Ectodermal cell (in vitro differentiated cells): Measurements from ENCODE around the gene ATL1.
"Not testable (repeated sequence)": the region's sequence is repeated elsewhere in the genome, so short reads cannot be mapped to it uniquely, and the experiment has no call there.

ENCODE experiments used
- H3K27ac ChIP-seq: 2 replicates; pipeline ENCODE4 v1.7.0; 2013; ENCODE audit warnings: mild to moderate bottlenecking, low read depth, low read length; ENCODE audit not compliant: insufficient read depth, poor library complexity, severe bottlenecking
- H3K27me3 ChIP-seq: 2 replicates; pipeline ENCODE4 v1.7.0; 2013; ENCODE audit warnings: mild to moderate bottlenecking, low read length; ENCODE audit not compliant: insufficient read depth, control insufficient read depth, poor library complexity, severe bottlenecking
- H3K36me3 ChIP-seq: one replicate; pipeline ENCODE4 v1.7.0; 2013; ENCODE audit warnings: low read length; ENCODE audit not compliant: control insufficient read depth, insufficient read depth
- H3K4me1 ChIP-seq: one replicate; pipeline ENCODE4 v1.7.0; 2013; ENCODE audit warnings: low read length; ENCODE audit not compliant: control insufficient read depth, insufficient read depth
- H3K4me3 ChIP-seq: 2 replicates; pipeline ENCODE4 v1.7.0; 2013; ENCODE audit warnings: low read depth, low read length, control low read depth; ENCODE audit not compliant: insufficient read depth
- H3K9me3 ChIP-seq: 2 replicates; pipeline ENCODE4 v1.7.0; 2013; ENCODE audit warnings: mild to moderate bottlenecking, low read length, moderate library complexity; ENCODE audit not compliant: control insufficient read depth
- WGBS, 2 experiments: methylation state at CpG; one replicate each; pipeline ENCODE4 v1.1.7; 2013; ENCODE audit warnings: missing lambda C conversion rate in 2 of 2; 5-methylcytosine and 5-hydroxymethylcytosine counted together

The ATL1 gene

DNA sequence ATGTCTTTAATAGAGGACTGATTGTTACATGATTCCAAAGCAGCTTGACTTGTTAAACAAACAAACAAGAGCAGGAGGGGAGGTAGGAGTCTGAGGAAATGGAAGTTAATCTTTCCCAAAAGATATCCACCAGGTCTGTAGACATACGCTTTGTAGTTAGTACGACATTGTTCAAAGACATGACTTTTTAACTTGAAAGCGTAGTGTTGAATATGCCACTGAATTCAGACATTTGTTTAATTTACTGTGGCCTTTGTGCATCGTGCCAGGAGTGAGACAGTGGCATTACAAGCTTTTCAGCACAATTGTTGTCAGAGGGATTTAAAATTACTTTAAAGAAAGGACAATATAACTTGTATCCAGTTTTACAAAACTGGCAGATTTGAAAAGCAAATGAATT lies 55.1 kb downstream of the ATL1 start:
- no peaks in the 10 kb centered on the region for H3K4me1 ChIP-seq
- WGBS, 2 experiments, result 66 to 70% methylated on average over 4 of the region's 4 CpGs
- no peak overlapping the region for H3K27ac ChIP-seq
- no peaks in the 10 kb centered on the region for H3K27me3 ChIP-seq
- H3K4me3 ChIP-seq, result no peak overlapping the region
- H3K9me3 ChIP-seq, result no peaks in the 10 kb centered on the region
- no peaks in the 10 kb centered on the region for H3K36me3 ChIP-seq

DNA sequence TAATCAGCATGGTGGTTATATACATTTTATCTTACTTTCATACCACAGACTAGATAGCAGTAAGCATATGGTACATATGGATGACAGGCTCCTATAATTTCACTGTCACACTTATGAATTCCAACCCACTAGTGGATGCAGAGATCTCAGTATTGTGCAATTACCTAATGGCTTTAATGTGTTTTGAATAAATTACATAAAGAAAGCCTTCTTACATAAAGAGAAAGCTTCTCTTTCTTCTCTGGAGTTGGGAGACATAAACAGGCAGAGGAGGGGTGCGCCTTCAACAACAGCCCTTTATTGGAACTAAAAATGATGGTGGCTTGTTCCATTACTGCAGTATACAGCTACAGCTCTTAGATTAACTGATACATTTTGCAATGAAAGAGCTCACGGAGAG lies 55.6 kb downstream of the ATL1 start:
- no peak overlapping the region for H3K27ac ChIP-seq
- H3K27me3 ChIP-seq, result no peaks in the 10 kb centered on the region
- WGBS, 2 experiments, result 95 to 96% methylated on average over 2 of the region's 2 CpGs
- no peaks in the 10 kb centered on the region for H3K9me3 ChIP-seq
- H3K4me3 ChIP-seq, result no peak overlapping the region
- no peaks in the 10 kb centered on the region for H3K4me1 ChIP-seq
- H3K36me3 ChIP-seq, result no peaks in the 10 kb centered on the region

GRCh38 chr14:50616275-50616674 lies 56.3 kb downstream of the ATL1 start:
- WGBS, 2 experiments, result 97 to 100% methylated on average over 1 of the region's 2 CpGs

DNA sequence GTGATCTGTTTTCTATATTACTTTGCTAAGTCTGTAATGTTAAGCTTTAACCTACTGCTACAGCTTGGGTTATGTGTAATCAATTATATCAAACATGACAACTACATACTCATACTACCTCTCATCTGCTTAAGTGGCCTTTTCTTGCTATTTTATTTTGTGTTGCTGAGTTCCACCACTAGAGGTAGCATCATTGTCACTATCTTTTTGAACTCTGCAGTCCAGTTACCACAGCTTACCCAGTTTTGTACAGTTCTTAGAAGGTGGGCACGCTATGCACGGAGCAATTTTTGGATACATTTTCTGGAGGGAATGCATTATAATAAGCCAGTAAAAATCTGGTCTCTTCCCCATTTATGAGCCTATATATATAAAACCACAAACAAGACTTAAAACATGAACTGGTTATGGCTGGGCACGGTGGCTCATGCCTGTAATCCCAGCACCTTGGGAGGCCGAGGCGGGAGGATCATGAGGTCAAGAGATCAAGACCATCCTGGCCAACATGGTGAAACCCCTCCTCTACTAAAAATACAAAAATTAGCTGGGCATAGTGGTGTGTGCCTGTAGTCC lies 59.7 kb downstream of the ATL1 start:
- no peaks in the 10 kb centered on the region for H3K27me3 ChIP-seq
- no peaks in the 10 kb centered on the region for H3K36me3 ChIP-seq
- WGBS, 2 experiments, result 92 to 94% methylated on average over 4 to 5 of the region's 5 CpGs
- H3K9me3 ChIP-seq, result no peaks in the 10 kb centered on the region
- H3K4me3 ChIP-seq, result no peak overlapping the region
- no peaks in the 10 kb centered on the region for H3K4me1 ChIP-seq
- H3K27ac ChIP-seq, result no peak overlapping the region

More at GRCh38 chr14:50616275-50616674, 56.3 kb downstream of the ATL1 start:
- H3K4me1 ChIP-seq, result no peaks in the 10 kb centered on the region
- H3K27me3 ChIP-seq, result no peaks in the 10 kb centered on the region
- no peaks in the 10 kb centered on the region for H3K9me3 ChIP-seq
- H3K4me3 ChIP-seq, result no peak overlapping the region
- no peak overlapping the region for H3K27ac ChIP-seq
- no peaks in the 10 kb centered on the region for H3K36me3 ChIP-seq

DNA sequence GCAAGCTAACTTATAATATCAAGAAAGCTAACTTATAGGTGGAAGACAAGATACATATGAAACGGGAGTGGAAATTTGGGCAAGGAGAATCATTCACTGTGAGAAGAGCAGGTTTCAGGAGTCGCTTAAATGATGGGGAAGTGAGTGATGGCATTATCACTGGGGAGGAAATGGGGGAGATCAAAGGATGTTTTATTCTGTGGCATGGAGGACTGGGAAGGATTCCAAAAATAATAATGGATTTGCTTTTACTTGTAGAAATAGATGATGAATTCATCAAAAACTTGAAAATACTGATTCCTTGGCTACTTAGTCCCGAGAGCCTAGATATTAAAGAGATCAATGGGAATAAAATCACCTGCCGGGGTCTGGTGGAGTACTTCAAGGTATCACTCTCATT lies 60.4 kb downstream of the ATL1 start:
- Histone ChIP-seq H3K4me3 (no peak overlapping the region), H3K27ac (no peak overlapping the region), H3K36me3 (no peaks in the 10 kb centered on the region), H3K9me3 (no peaks in the 10 kb centered on the region), H3K4me1 (no peaks in the 10 kb centered on the region), H3K27me3 (no peaks in the 10 kb centered on the region)
- WGBS, 2 experiments, result 96 to 97% methylated on average over 4 of the region's 4 CpGs

- H3K27ac ChIP-seq, result no peak overlapping the region
- H3K27me3 ChIP-seq, result no peaks in the 10 kb centered on the region
- no peak overlapping the region for H3K4me3 ChIP-seq
- H3K36me3 ChIP-seq, result no peaks in the 10 kb centered on the region
- no peaks in the 10 kb centered on the region for H3K4me1 ChIP-seq
- no peaks in the 10 kb centered on the region for H3K9me3 ChIP-seq
- 100% methylated on average over 1 of the region's 1 CpG; no CpG with 5 or more reads in 1 of the 2 experiments for WGBS, 2 experiments
Measured at GRCh38 chr14:50622978-50623377, 63.0 kb downstream of the ATL1 start.

- Histone ChIP-seq H3K4me3 (no peak overlapping the region), H3K27me3 (no peaks in the 10 kb centered on the region), H3K36me3 (no peaks in the 10 kb centered on the region), H3K27ac (no peak overlapping the region), H3K9me3 (no peaks in the 10 kb centered on the region), H3K4me1 (no peaks in the 10 kb centered on the region)
- WGBS, 2 experiments, result 92 to 100% methylated on average over 1 of the region's 1 CpG
Measured at GRCh38 chr14:50624447-50624846, 64.5 kb downstream of the ATL1 start.

DNA sequence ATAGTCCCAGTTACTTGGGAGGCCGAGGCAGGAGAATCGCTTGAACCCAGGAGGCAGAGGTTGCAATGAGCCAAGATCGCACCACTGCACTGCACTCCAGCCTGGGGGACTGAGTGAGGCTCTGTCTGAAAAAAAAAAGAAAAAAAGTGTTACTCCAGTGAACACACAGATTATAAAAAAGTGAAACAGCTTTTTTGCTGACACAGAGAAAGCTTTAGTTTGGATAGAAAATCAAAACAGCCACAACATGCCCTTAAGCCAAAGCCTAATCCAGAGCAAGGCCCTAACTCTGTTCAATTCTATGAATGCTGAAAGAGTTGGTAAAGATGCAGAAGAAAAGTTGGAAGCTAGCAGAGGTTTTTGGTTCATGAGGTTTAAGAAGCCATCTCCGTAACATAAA lies 65.0 kb downstream of the ATL1 start:
- not testable (repeated sequence) for H3K4me3 ChIP-seq, H3K27me3 ChIP-seq, H3K9me3 ChIP-seq, H3K4me1 ChIP-seq, H3K36me3 ChIP-seq, H3K27ac ChIP-seq
- WGBS, 2 experiments, result 93 to 95% methylated on average over 4 of the region's 4 CpGs

- Histone ChIP-seq H3K9me3 (no peaks in the 10 kb centered on the region), H3K4me3 (no peak overlapping the region), H3K36me3 (no peaks in the 10 kb centered on the region), H3K27ac (peak overlapping the region; percentile 5), H3K27me3 (no peaks in the 10 kb centered on the region), H3K4me1 (no peaks in the 10 kb centered on the region)
- 95 to 97% methylated on average over 3 to 4 of the region's 4 CpGs for WGBS, 2 experiments
Measured at GRCh38 chr14:50631408-50631821, 71.5 kb downstream of the ATL1 start.

- H3K27ac ChIP-seq, result no peak overlapping the region
- no peaks in the 10 kb centered on the region for H3K4me1 ChIP-seq
- H3K36me3 ChIP-seq, result no peaks in the 10 kb centered on the region
- H3K27me3 ChIP-seq, result no peaks in the 10 kb centered on the region
- no peaks in the 10 kb centered on the region for H3K9me3 ChIP-seq
- 91 to 100% methylated on average over 2 to 3 of the region's 4 CpGs for WGBS, 2 experiments
- H3K4me3 ChIP-seq, result no peak overlapping the region
Measured at GRCh38 chr14:50633954-50634353, 74.0 kb downstream of the ATL1 start.

- Histone ChIP-seq H3K27ac (no peak overlapping the region), H3K36me3 (peaks cover 8% of the 10 kb centered on the region)
Measured at GRCh38 chr14:50635141-50635540, 75.2 kb downstream of the ATL1 start.

More at GRCh38 chr14:50635141-50635540, 75.2 kb downstream of the ATL1 start:
- Histone ChIP-seq H3K27me3 (no peaks in the 10 kb centered on the region), H3K9me3 (no peaks in the 10 kb centered on the region), H3K4me3 (no peak overlapping the region), H3K4me1 (no peaks in the 10 kb centered on the region)
- WGBS, 2 experiments, result 98 to 100% methylated on average over 2 of the region's 2 CpGs
